ENCODE measurements around the gene SPATA32. TPM values are rescaled to one million over a fixed set of nuclear protein-coding genes. Genes with fewer than 3 reads are reported as not detected.
A peak's percentile ranks its signal among the peaks of the same experiment; 100 is the strongest.

Gene SPATA32
- total and polyA plus RNA-seq, 2 experiments from 2014 or later, result 0.45 TPM; not detected in 1

DNA sequence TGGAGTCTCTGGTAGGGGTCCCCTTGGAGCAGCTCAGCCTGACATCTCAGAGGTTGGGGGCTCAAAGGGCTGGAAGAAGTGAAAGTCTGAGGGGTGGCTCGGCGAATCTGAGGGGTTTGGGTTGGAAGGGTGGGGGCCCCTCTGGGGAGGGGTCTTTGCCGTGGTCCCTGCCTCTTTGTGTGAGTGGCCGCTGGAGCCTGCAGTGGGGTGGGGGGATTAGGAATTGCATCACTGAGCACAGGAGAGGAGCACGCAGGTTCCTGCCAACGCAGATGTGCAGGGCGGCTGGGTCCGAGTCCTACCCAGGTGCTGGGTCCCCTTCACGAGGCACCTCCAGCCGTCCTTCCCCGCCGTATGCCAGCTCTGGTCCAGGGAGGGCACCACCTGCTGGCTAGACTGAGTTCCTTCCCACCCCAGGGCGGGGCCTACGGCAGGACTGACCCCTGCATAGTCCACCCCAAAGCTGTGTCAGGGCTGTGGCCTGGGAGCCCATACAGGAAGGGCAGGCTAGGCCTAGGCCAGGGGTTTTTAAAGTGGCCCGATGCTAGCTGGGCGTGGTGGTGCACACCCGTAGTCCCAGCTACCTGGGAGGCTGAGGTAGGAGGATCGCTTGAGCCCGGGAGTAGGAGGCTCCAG lies 30.3 kb downstream of the SPATA32 start:
- Histone ChIP-seq H3K27me3 (peaks cover 10% of the 10 kb centered on the region), H3K27ac (no peak overlapping the region), H3K36me3 (no peaks in the 10 kb centered on the region), H3K4me3 (no peak overlapping the region), H3K9me3 (ENCODE audit: low read depth) (no peaks in the 10 kb centered on the region), H3K4me1 (ENCODE audit: low read depth) (peaks cover 8% of the 10 kb centered on the region)
- TF ChIP-seq CTCF (IDR thresholded peaks at IDR 0.05; ENCODE audit: low read depth, low read length), result peak; percentile 36
- DNase-seq (ENCODE audit: low read depth in 1 of 2, low spot score in 1 of 2), result peak in 1 of 2 donors; percentile 23

GRCh38 chr17:45230787-45231480 lies 31.0 kb downstream of the SPATA32 start:
- H3K36me3 ChIP-seq, result no peaks in the 10 kb centered on the region
- peaks cover 8% of the 10 kb centered on the region for H3K4me1 ChIP-seq (ENCODE audit: low read depth)
- peak in 1 of 2 donors; percentile 81 for DNase-seq (ENCODE audit: low read depth in 1 of 2, low spot score in 1 of 2)
- TF ChIP-seq CTCF (IDR thresholded peaks at IDR 0.05; ENCODE audit: low read depth, low read length), result no peak
- peaks cover 10% of the 10 kb centered on the region for H3K27me3 ChIP-seq
- H3K4me3 ChIP-seq, result no peak overlapping the region
- H3K27ac ChIP-seq, result no peak overlapping the region
- H3K9me3 ChIP-seq (ENCODE audit: low read depth), result no peaks in the 10 kb centered on the region

- Histone ChIP-seq H3K4me1 (ENCODE audit: low read depth) (peaks cover 8% of the 10 kb centered on the region), H3K36me3 (no peaks in the 10 kb centered on the region), H3K4me3 (no peak overlapping the region), H3K9me3 (ENCODE audit: low read depth) (no peaks in the 10 kb centered on the region), H3K27ac (no peak overlapping the region), H3K27me3 (peaks cover 10% of the 10 kb centered on the region)
- TF ChIP-seq CTCF (IDR thresholded peaks at IDR 0.05; ENCODE audit: low read depth, low read length), result no peak
- no peak for DNase-seq (ENCODE audit: low read depth in 1 of 2, low spot score in 1 of 2)
These were observed 31.5 kb downstream of the SPATA32 start for GRCh38 chr17:45230410-45230786.

DNA sequence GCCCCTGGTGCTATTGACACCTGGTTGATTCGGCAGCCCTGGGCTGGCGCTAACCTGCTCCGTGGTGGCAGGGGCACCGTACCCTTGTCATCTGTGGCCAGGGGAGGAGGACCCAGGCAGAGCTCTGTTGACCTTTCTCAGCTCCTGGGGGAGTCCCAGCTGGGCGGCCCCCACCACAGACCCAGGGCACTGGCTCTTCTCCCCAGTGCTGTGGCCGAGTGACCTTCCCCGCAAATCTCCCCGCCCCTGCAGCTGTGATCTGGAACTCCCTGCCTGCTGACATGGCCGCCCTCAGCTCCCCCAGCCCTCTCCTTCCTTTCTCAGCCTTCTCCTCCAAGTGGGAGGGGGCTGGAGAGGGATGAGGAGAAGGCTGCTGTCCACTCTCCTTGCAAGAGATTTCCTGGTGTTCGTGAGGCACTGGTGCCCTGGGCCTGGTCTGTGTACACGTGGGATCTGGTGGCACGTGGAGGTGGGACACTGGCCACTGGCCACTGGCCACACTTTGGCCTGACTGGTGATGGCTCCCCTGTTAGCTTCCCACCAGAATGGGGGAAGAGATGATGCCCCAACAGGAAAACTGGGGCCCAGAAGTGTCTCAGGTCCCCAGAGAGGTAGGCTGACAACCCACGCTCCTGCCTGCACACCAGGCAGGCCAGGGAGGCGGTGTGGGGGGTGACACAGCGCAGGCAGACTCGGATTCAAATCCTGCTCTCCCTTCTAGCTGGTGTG lies 32.0 kb downstream of the SPATA32 start:
- Histone ChIP-seq H3K27ac (no peak overlapping the region), H3K4me3 (no peak overlapping the region)

More for the DNA sequence above, 32.0 kb downstream of the SPATA32 start:
- peaks cover 11% of the 10 kb centered on the region for H3K27me3 ChIP-seq
- no peak for TF ChIP-seq CTCF (IDR thresholded peaks at IDR 0.05; ENCODE audit: low read depth, low read length)
- H3K9me3 ChIP-seq (ENCODE audit: low read depth), result no peaks in the 10 kb centered on the region
- H3K4me1 ChIP-seq (ENCODE audit: low read depth), result peaks cover 8% of the 10 kb centered on the region
- no peaks in the 10 kb centered on the region for H3K36me3 ChIP-seq
- peak in 1 of 2 donors; percentile 33 for DNase-seq (ENCODE audit: low read depth in 1 of 2, low spot score in 1 of 2)

Measured in cardiac muscle cell (in vitro differentiated cells and primary cell).